SIG-M5 treated with dmso at 0.1 percent for 504 hours (cell line): ENCODE measurements around the gene RAD9A.
A peak's percentile ranks its signal among the peaks of the same experiment; 100 is the strongest.

Source experiments
- DNase-seq: peaks from one replicate; lab custom pipeline; 2025; ENCODE audit not compliant: unreplicated experiment; lab: John Stamatoyannopoulos, UW

RAD9A gene

GRCh38 chr11:67438158-67438902 lies 46.5 kb downstream of the RAD9A start:
- no peak for DNase-seq

- peak; percentile 4 for DNase-seq
Observed at GRCh38 chr11:67439321-67440228, 47.8 kb downstream of the RAD9A start.

DNA sequence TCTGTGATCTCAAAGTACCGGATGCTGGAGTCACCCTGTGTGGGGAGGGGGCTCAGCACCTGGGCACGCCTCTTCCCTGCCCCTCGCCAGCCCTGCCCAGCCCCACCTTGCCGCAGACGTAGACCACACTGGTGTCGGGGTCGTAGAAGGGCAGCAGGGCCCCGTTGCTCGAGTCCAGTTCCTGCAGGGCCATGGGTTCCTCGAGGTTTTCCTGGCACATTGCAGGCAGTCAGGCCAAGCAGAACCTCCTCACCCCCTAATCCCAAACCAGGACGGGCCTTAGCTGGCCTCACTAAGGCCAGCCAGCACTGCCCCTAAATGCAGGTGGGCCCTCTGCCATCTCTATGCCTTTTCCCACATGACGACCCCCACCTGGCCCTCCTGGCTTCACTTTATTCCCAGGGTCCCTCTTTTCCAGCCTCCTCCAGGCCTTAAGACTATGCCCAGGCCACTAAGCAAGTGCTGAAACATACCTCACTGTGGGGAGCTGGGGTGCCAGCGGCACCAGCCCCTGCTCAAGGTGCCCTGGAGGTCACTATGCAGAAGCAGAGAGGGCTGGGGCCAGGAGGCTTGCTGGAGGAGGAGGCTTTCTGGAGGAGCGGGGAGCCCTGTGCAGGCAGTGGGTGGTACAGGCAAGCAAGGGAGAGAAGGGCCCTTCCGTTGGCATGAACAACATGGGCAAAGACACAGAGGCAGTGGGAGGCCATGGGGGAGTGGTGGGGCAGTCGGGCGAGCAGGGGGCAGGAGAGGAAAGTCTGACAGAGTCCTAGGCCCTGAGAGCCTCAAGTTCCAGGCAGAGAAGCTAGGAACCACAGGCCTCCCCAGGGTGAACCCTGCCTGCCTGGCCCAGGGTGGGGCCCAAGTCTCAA lies 48.7 kb downstream of the RAD9A start:
- no peak for DNase-seq

DNA sequence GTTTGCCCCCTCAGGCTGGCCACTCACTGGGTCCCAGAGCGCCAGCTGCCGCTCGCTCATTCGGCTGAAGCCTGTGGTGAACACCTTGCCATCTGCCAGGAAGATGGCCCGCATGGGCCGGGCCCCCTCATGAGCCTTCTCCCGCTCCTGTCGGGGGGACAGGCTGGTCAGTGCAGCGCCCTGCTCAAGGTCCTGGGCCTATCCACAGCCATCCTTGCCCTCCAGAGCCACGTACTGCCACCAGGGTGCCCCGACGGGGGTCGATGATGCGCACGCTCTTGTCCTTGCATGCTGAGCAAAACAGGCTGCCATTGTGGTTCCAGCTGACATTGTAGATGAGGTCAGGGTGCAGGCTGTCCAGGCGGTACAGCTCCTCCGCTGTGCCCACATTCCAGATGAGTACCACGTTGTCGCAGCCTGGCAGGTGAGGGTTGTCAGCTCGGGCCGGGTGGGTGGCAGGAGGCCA lies 49.3 kb downstream of the RAD9A start:
- no peak for DNase-seq

DNA sequence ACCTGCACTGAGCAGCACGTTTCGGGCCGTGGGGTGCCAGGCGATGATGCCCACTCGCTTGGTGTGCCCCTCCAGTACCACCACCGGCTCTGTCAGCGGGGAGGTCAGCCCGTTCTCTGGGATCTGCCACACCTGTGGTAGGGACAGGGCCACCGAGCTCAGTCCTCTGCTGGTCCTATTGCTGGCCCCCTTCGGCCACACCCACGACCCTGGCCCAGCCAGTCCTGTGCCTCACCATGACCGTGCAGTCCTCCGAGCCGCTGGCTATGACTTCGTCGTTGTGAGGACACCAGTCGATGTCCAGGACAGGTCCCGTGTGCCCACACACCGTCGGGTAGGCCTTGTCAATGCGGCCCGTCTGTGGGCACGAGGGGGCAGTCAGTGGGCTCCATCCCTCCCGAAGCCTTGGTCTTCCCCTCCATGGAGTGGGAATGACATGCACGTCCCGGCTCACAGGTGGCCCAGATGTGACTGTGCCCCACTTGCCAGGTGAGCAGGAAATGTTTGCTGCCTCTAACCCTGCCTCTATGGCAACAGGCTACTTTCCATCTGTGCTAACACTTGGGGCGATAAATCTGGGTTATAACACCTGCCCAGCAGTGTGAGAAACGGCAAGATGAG lies 50.1 kb downstream of the RAD9A start:
- no peak for DNase-seq

GRCh38 chr11:67442504-67443404 lies 51.0 kb downstream of the RAD9A start:
- DNase-seq: no peak

- DNase-seq: no peak
Observed at GRCh38 chr11:67445515-67445914, 53.7 kb downstream of the RAD9A start.
